ENCODE measurements around the gene AK5.

AK5 gene

GRCh38 chr1:77585610-77586314 lies 303.9 kb downstream of the AK5 start:
- DNase-seq (ENCODE audit: low spot score) = no peak

- no peak for DNase-seq (ENCODE audit: low spot score)
These were observed 307.4 kb downstream of the AK5 start for GRCh38 chr1:77589231-77589630.

GRCh38 chr1:77590651-77591050 lies 308.8 kb downstream of the AK5 start:
- DNase-seq (ENCODE audit: low spot score) = no peak

- DNase-seq (ENCODE audit: low spot score) = no peak
These were observed 311.1 kb downstream of the AK5 start for GRCh38 chr1:77592906-77593305.

GRCh38 chr1:77594366-77595112 lies 312.7 kb downstream of the AK5 start:
- DNase-seq (ENCODE audit: low spot score) = no peak

GRCh38 chr1:77597310-77597709 lies 315.5 kb downstream of the AK5 start:
- DNase-seq (ENCODE audit: low spot score) = no peak

DNA sequence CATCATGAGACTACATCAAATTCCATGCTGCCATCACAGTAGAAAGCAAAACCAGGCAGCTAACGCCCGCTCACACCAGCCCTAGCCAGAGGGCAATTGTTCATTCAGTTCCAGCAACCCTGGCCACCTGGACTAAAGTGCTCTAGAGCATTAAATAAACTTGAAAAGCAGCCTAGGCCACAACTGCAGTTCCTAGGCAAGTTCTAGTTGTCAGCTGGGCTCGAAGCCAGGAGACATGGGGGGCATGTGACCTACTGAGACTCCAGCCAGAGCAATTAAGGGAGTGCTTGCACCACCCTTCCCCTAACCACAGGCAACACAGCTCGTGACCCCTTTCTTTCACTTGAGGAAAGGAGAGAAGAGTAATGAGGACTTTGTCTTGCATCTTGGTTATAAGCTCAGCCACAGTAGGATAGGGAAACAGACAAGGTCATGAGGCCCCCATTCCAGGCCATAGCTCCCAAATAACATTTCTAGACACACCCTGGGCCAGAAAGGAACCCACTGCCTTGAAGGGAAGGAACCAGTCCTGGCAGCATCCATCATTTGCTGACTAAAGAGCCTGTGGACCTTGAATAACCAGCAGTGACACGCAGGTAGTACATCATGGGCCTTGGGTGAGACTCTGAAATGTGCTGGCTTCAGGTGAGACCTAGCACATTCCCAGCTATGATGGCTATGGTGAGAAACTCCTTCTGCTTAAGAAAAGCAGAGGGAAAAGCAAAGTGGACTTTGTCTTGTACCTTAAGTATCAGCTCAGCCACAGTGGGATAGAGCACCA lies 323.6 kb downstream of the AK5 start:
- DNase-seq (ENCODE audit: low spot score) = no peak

- no peak for DNase-seq (ENCODE audit: low spot score)
These were observed 327.1 kb downstream of the AK5 start for GRCh38 chr1:77608893-77609292.

Small RNAs within 50 kb of the gene (small RNA-seq; reads per million reads assigned to genes)
- 0 reads per million in 2 experiments for gene RNU7-8P

Measured in SK-N-DZ (cell line).